Tibial nerve (tissue), 4 donors: Measurements from ENCODE around the gene MINDY3. TPM values are rescaled to one million over a fixed set of nuclear protein-coding genes. Genes with fewer than 3 reads are reported as not detected.

ENCODE experiments used
- DNase-seq, 2 donors: peaks; one replicate each; pipeline ENCODE4 v3.0.0-alpha.2; 2019; ENCODE audit warnings: low spot score in 2 of 2
- H3K27ac ChIP-seq, 4 donors: fragments of 200-600 bp; sonication (generic) in 3 of 4; one replicate each; pipeline ENCODE4 v1.5.1; 2017 to 2019; ENCODE audit warnings: mild to moderate bottlenecking in 1 of 4
- H3K27me3 ChIP-seq, 2 donors: fragments of 200-600 bp; sonication (generic) in 1 of 2; one replicate each; pipeline versions ENCODE4 v1.5.1 to v1.6.0; 2017 to 2019
- H3K36me3 ChIP-seq, 3 donors: fragments of 200-600 bp; sonication (generic); one replicate each; pipeline ENCODE4 v1.5.1; 2018 to 2019
- H3K4me1 ChIP-seq, 4 donors: fragments of 200-600 bp; sonication (generic) in 3 of 4; one replicate each; pipeline ENCODE4 v1.5.1; 2017 to 2019
- H3K4me3 ChIP-seq, 4 donors: fragments of 200-600 bp; sonication (generic) in 3 of 4; one replicate each; pipeline ENCODE4 v1.5.1; 2017 to 2019; ENCODE audit warnings: mild to moderate bottlenecking in 1 of 4, moderate library complexity in 1 of 4
- H3K9me3 ChIP-seq, 4 donors: fragments of 200-600 bp; sonication (generic) in 3 of 4; one replicate each; pipeline ENCODE4 v1.5.1; 2017 to 2019
- EP300 ChIP-seq, 2 donors: sonication (generic); formaldehyde crosslinking; IDR thresholded peaks; one replicate each; pipeline ENCODE4 v1.6.1; 2017; ENCODE audit warnings: antibody characterized with exemption in 2 of 2, mild to moderate bottlenecking in 1 of 2
- POLR2A ChIP-seq, 2 donors: fragments of 450-650 bp; IDR thresholded peaks; one replicate each; pipeline ENCODE4 v1.6.1; 2017; ENCODE audit warnings: antibody characterized with exemption in 2 of 2, mild to moderate bottlenecking in 2 of 2, moderate library complexity in 2 of 2
- WGBS, 2 donors: methylation state at CpG; one replicate each; pipeline ENCODE4 v1.1.5; 2018; 5-methylcytosine and 5-hydroxymethylcytosine counted together
- total RNA-seq, 4 donors: library from RNA; depleted of rRNA; stranded (reverse); fragments of >200 nt; gene quantifications; one replicate each; pipeline ENCODE4 v1.1.0, GENCODE V29; 2016
- TF ChIP-seq, protein P1 (sequence below), 5 experiments: fragments of 200-600 bp in 3 of 5; fragments of 450-650 bp in 2 of 5; sonication (generic) in 3 of 5; IDR thresholded peaks; one replicate each; pipeline ENCODE4 v1.5.1; 2016 to 2019; ENCODE audit warnings: antibody characterized with exemption in 5 of 5, mild to moderate bottlenecking in 3 of 5, moderate library complexity in 2 of 5

The MINDY3 gene
- total RNA-seq, 4 donors from 2014 or later: 25.3 to 33.2 (median 28.2) TPM

DNA sequence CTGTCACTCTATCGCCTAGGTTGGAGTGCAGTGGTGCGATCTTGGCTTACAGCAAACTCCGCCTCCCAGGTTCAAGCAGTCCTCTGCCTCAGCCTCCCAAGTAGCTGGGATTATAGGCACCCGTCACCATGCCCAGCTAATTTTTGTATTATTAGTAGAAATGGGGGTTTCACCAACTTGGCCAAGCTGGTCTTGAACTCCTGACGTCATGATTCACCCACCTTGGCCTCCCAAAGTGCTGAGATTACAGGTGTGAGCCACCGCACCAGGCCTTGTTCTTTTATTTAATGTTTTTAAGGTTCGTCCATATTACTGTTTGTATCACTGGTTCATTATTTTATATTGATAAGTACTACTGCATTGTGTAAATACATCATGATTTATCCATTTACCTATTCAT is 130.4 kb downstream of the MINDY3 start:
- 91 to 93% methylated on average over 7 of the region's 7 CpGs for WGBS, 2 donors
- H3K4me1 ChIP-seq: peaks cover 0 to 6% (median 0%) of the 10 kb centered on the region in 4 donors
- no peak for DNase-seq
- H3K27me3 ChIP-seq: no peaks in the 10 kb centered on the region
- no peak overlapping the region for H3K4me3 ChIP-seq
- H3K36me3 ChIP-seq: no peaks in the 10 kb centered on the region
- TF ChIP-seq EP300 (IDR thresholded peaks at IDR 0.05): no peak
- no peak for TF ChIP-seq POLR2A (IDR thresholded peaks at IDR 0.05)
- TF ChIP-seq, protein P1, sequence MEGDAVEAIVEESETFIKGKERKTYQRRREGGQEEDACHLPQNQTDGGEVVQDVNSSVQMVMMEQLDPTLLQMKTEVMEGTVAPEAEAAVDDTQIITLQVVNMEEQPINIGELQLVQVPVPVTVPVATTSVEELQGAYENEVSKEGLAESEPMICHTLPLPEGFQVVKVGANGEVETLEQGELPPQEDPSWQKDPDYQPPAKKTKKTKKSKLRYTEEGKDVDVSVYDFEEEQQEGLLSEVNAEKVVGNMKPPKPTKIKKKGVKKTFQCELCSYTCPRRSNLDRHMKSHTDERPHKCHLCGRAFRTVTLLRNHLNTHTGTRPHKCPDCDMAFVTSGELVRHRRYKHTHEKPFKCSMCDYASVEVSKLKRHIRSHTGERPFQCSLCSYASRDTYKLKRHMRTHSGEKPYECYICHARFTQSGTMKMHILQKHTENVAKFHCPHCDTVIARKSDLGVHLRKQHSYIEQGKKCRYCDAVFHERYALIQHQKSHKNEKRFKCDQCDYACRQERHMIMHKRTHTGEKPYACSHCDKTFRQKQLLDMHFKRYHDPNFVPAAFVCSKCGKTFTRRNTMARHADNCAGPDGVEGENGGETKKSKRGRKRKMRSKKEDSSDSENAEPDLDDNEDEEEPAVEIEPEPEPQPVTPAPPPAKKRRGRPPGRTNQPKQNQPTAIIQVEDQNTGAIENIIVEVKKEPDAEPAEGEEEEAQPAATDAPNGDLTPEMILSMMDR (IDR thresholded peaks at IDR 0.05): no peak
- peaks cover 0 to 6% (median 0%) of the 10 kb centered on the region in 4 donors for H3K9me3 ChIP-seq
- H3K27ac ChIP-seq: no peak overlapping the region

Other genes with a start within 250 kb of the MINDY3 start
- 1 to 10 TPM; 1.5 to 8.7 (median 4.3) TPM for gene ITGA8, start 140.6 kb downstream of the MINDY3 start, total RNA-seq